C4-2B (cell line): ENCODE measurements around the gene WHRN.

Experiments
- ZFX ChIP-seq: fragments of 450-650 bp; IDR thresholded peaks from 2 replicates; pipeline ENCODE4 v1.6.1; 2017
- TF ChIP-seq, protein P1 (sequence below): fragments of 450-650 bp; conservative IDR thresholded peaks from 2 replicates; pipeline ENCODE4 v1.5.1; 2017; ENCODE audit warnings: mild to moderate bottlenecking

- TF ChIP-seq, protein P1, sequence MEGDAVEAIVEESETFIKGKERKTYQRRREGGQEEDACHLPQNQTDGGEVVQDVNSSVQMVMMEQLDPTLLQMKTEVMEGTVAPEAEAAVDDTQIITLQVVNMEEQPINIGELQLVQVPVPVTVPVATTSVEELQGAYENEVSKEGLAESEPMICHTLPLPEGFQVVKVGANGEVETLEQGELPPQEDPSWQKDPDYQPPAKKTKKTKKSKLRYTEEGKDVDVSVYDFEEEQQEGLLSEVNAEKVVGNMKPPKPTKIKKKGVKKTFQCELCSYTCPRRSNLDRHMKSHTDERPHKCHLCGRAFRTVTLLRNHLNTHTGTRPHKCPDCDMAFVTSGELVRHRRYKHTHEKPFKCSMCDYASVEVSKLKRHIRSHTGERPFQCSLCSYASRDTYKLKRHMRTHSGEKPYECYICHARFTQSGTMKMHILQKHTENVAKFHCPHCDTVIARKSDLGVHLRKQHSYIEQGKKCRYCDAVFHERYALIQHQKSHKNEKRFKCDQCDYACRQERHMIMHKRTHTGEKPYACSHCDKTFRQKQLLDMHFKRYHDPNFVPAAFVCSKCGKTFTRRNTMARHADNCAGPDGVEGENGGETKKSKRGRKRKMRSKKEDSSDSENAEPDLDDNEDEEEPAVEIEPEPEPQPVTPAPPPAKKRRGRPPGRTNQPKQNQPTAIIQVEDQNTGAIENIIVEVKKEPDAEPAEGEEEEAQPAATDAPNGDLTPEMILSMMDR, result no peak
- TF ChIP-seq ZFX, result no peak
These were observed 28.3 kb downstream of the WHRN start for GRCh38 chr9:114476891-114477469.
